ENCODE results near the gene MYO9B. TPM values are rescaled to one million over a fixed set of nuclear protein-coding genes. Genes with fewer than 3 reads are reported as not detected.
A peak's percentile ranks its signal among the peaks of the same experiment; 100 is the strongest.

Gene MYO9B
- polyA plus RNA-seq, 3 donors = 5.9 to 366 (median 7.5) TPM

DNA sequence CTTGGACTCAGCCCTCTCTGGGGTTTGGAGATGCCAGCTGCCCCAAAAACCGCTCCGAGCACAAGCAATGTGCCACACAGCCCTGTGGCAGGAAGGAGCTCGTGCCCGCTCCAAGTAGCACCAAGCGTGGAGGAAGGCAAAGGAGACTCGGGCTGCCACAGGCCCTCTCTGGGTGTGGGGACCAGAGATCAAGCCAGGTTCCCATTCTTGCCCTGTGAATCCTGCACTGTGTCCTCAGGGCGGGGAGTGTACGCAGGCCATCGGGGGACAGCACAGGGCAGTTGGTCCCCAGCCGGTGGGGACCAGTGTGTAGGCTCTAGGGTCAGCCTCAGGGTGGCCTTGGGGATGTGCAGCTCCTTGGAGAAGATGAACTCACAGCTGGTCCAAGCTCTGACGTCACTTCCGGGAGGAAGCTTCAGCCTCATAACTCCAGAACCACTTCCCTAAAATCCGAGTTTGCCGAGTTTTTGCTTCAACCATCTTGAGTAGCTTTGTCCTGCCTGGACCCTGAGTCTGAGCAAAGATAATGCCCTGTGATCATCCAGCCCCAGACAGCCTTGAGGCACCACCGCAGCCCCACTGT lies 39.6 kb upstream of the MYO9B start:
- H3K79me2 ChIP-seq (ENCODE audit: insufficient read depth, low read length) = no peaks in the 10 kb centered on the region
- no peaks in the 10 kb centered on the region for H3K36me3 ChIP-seq (replicated peaks in 1 of 2; ENCODE audit: control insufficient read depth in 1 of 2, insufficient read depth in 2 of 2, low read length in 2 of 2)
- H4K20me1 ChIP-seq (ENCODE audit: insufficient read depth, low read length) = no peaks in the 10 kb centered on the region
- peak overlapping the region in 1 of 2 donors; percentile 74 for H3K27ac ChIP-seq (ENCODE audit: low read depth in 1 of 2, low read length in 2 of 2)
- Mint-ChIP-seq H3K36me3 (no peaks in the 10 kb centered on the region), H3K27me3 (ENCODE audit: low read depth in 3 of 3) (peaks cover 22 to 33% (median 28%) of the 10 kb centered on the region in 3 donors), H3K4me3 (peak overlapping the region; percentile 55 to 78), H3K4me1 (peaks cover 25% of the 10 kb centered on the region), H3K27ac (peak overlapping the region; percentile 82 to 91 (median 87)), H3K9me3 (peaks cover 0 to 8% (median 0%) of the 10 kb centered on the region in 7 donors)
- 68% methylated on average over 15 of the region's 15 CpGs for WGBS (ENCODE audit: insufficient coverage)
- intact Hi-C loops (cut with micrococcal nuclease) = no loop called here
- H3K4me2 ChIP-seq (replicated peaks; ENCODE audit: extremely low read depth, low read length, poor library complexity, severe bottlenecking) = peak overlapping the region; percentile 65
- no peak overlapping the region for H3K9ac ChIP-seq (ENCODE audit: insufficient read depth, low read length, poor library complexity, severe bottlenecking)
- H3K4me3 ChIP-seq (replicated peaks in 1 of 3; ENCODE audit: low read depth in 2 of 3, low read length in 3 of 3) = peak overlapping the region in 1 of 3 experiments; percentile 53
- peaks cover 16 to 23% of the 10 kb centered on the region in 2 donors for H3K4me1 ChIP-seq (ENCODE audit: control insufficient read depth in 1 of 2, insufficient read depth in 2 of 2, low read length in 2 of 2)
- no peak for TF ChIP-seq CTCF (IDR thresholded peaks at IDR 0.05)
- peak overlapping the region; percentile 75 for H2AFZ ChIP-seq (ENCODE audit: insufficient read depth, low read depth, low read length, poor library complexity, severe bottlenecking)
- DNase-seq = peak; percentile 92 to 97 (median 93)
- H3K9me3 ChIP-seq (replicated peaks in 1 of 2; ENCODE audit: control insufficient read depth in 1 of 2, insufficient read depth in 1 of 2, low read length in 2 of 2) = no peaks in the 10 kb centered on the region
- peaks cover 0 to 8% of the 10 kb centered on the region in 2 donors for H3K27me3 ChIP-seq (ENCODE audit: control insufficient read depth in 2 of 2, insufficient read depth in 2 of 2, low read length in 2 of 2)

GRCh38 chr19:17036640-17037039 lies 38.9 kb upstream of the MYO9B start:
- H3K4me2 ChIP-seq (replicated peaks; ENCODE audit: extremely low read depth, low read length, poor library complexity, severe bottlenecking) = peak overlapping the region; percentile 65
- H3K4me3 ChIP-seq (replicated peaks in 1 of 3; ENCODE audit: low read depth in 2 of 3, low read length in 3 of 3) = peak overlapping the region in 1 of 3 experiments; percentile 53
- Mint-ChIP-seq H3K27ac (peak overlapping the region; percentile 82 to 91 (median 87)), H3K4me1 (peaks cover 25% of the 10 kb centered on the region), H3K27me3 (ENCODE audit: low read depth in 3 of 3) (peaks cover 19 to 29% (median 27%) of the 10 kb centered on the region in 3 donors), H3K36me3 (no peaks in the 10 kb centered on the region), H3K4me3 (peak overlapping the region in 1 of 2 donors; percentile 78), H3K9me3 (peaks cover 0 to 10% (median 0%) of the 10 kb centered on the region in 7 donors)
- H2AFZ ChIP-seq (ENCODE audit: insufficient read depth, low read depth, low read length, poor library complexity, severe bottlenecking) = peak overlapping the region; percentile 75
- H3K36me3 ChIP-seq (replicated peaks in 1 of 2; ENCODE audit: control insufficient read depth in 1 of 2, insufficient read depth in 2 of 2, low read length in 2 of 2) = no peaks in the 10 kb centered on the region
- intact Hi-C loops (cut with micrococcal nuclease) = no loop called here
- no peak overlapping the region for H3K9ac ChIP-seq (ENCODE audit: insufficient read depth, low read length, poor library complexity, severe bottlenecking)
- 97% methylated on average over 4 of the region's 4 CpGs for WGBS (ENCODE audit: insufficient coverage)
- peaks cover 16 to 23% of the 10 kb centered on the region in 2 donors for H3K4me1 ChIP-seq (ENCODE audit: control insufficient read depth in 1 of 2, insufficient read depth in 2 of 2, low read length in 2 of 2)
- H4K20me1 ChIP-seq (ENCODE audit: insufficient read depth, low read length) = no peaks in the 10 kb centered on the region
- H3K9me3 ChIP-seq (replicated peaks in 1 of 2; ENCODE audit: control insufficient read depth in 1 of 2, insufficient read depth in 1 of 2, low read length in 2 of 2) = no peaks in the 10 kb centered on the region
- H3K27ac ChIP-seq (ENCODE audit: low read depth in 1 of 2, low read length in 2 of 2) = peak overlapping the region in 1 of 2 donors; percentile 74
- H3K27me3 ChIP-seq (ENCODE audit: control insufficient read depth in 2 of 2, insufficient read depth in 2 of 2, low read length in 2 of 2) = peaks cover 0 to 5% of the 10 kb centered on the region in 2 donors
- no peak for DNase-seq
- no peaks in the 10 kb centered on the region for H3K79me2 ChIP-seq (ENCODE audit: insufficient read depth, low read length)
- TF ChIP-seq CTCF (IDR thresholded peaks at IDR 0.05) = no peak

Measured in CD14-positive monocyte (primary cell).